Measurements from ENCODE around the gene IL18. TPM values are rescaled to one million over a fixed set of nuclear protein-coding genes. Genes with fewer than 3 reads are reported as not detected.
"Not testable (repeated sequence)": the region's sequence is repeated elsewhere in the genome, so short reads cannot be mapped to it uniquely, and the experiment has no call there.

IL18 gene
- polyA plus RNA-seq, 2 of the 4 experiments (the other 2 are of a cell fraction), result 95.5 to 119 TPM

- ATAC-seq, result no peak
- H3K9me3 ChIP-seq, result no peaks in the 10 kb centered on the region
- DNase-seq (ENCODE audit: low read depth in 1 of 2, low spot score in 1 of 2), result no peak
- H3K4me2 ChIP-seq, result no peak overlapping the region
- TF ChIP-seq ELK1 (IDR thresholded peaks at IDR 0.05; ENCODE audit: low read depth, low read length) (no peak), CHD2 (IDR thresholded peaks at IDR 0.05; ENCODE audit: low read length, partially characterized antibody) (no peak), HMGXB4 (CRISPR knock-in tag; IDR thresholded peaks at IDR 0.05; ENCODE audit: borderline replicate concordance) (no peak), CBX8 (IDR thresholded peaks at IDR 0.05) (no peak), HOXA7 (CRISPR knock-in tag; IDR thresholded peaks at IDR 0.05) (no peak), CBX2 (IDR thresholded peaks at IDR 0.05; ENCODE audit: borderline replicate concordance, low read depth) (no peak), RARB (CRISPR knock-in tag; IDR thresholded peaks at IDR 0.05) (no peak), JUNB (IDR thresholded peaks at IDR 0.05) (no peak), ZSCAN20 (CRISPR knock-in tag; IDR thresholded peaks at IDR 0.05) (no peak), CHD4 (IDR thresholded peaks at IDR 0.05; ENCODE audit: borderline replicate concordance) (no peak), REST (IDR thresholded peaks at IDR 0.05) (no peak), HES2 (IDR thresholded peaks at IDR 0.05) (no peak), PHF8 (IDR thresholded peaks at IDR 0.05; ENCODE audit: borderline replicate concordance, low read depth) (no peak)
- ChIA-PET POLR2A (interaction anchor here (1.0 kb wide), 1 partner anchor 10 kb away, joined by 3 read pairs; the partner anchor contains the start of genes SDHD and TIMM8B), CTCF (no interaction called here)
- H3K27ac ChIP-seq, result no peak overlapping the region
- no peak for FAIRE-seq
- no peak overlapping the region for H3K4me3 ChIP-seq
- no peaks in the 10 kb centered on the region for H3K4me1 ChIP-seq
Observed at GRCh38 chr11:112096194-112096593, 67.7 kb downstream of the IL18 start.

GRCh38 chr11:112095302-112095701 is 68.6 kb downstream of the IL18 start:
- H3K4me3 ChIP-seq; FAIRE-seq; H3K9me3 ChIP-seq; ATAC-seq; DNase-seq (ENCODE audit: low read depth in 1 of 2, low spot score in 1 of 2); POLR2A ChIA-PET; H3K4me2 ChIP-seq; H3K27ac ChIP-seq; H3K4me1 ChIP-seq: not testable (repeated sequence)
- CTCF ChIA-PET, result interaction anchor here (1.2 kb wide), 1 partner anchor 80 kb away, joined by 4 read pairs; the partner anchor contains the start of gene BCO2
- 89% methylated on average over 2 of the region's 2 CpGs for WGBS (ENCODE audit: missing lambda C conversion rate)

Small RNA genes lying within 50 kb of the gene (small RNA-seq; reads per million reads assigned to genes)
- 0 reads per million in 6 experiments for gene MRPS36P4

Other genes with a start within 250 kb of the IL18 start
- 0.13 and 0.19 TPM in 2 replicates for gene C11orf52, start 245.2 kb downstream of the IL18 start, polyA plus RNA-seq (2011; rRNA removed)
- gene C11orf52, start 245.2 kb downstream of the IL18 start, polyA plus RNA-seq (2017; fragmentation: RNase III; extraction: RNeasy Plus Mini Kit Qiagen cat#74134 plus additional on column Dnase treatment), result 0.08 TPM in 1 of 3 replicates, not detected in the others
- gene DIXDC1, start 226.8 kb downstream of the IL18 start, polyA plus RNA-seq (2011; rRNA removed), result 6.9 and 7.9 TPM in 2 replicates
- gene DIXDC1, start 226.8 kb downstream of the IL18 start, polyA plus RNA-seq (2017; fragmentation: RNase III; extraction: RNeasy Plus Mini Kit Qiagen cat#74134 plus additional on column Dnase treatment), result 5.5 to 7.4 TPM (median 7.1 TPM) in 3 replicates
- 33.0 and 42.8 TPM in 2 replicates for gene DLAT, start 138.7 kb downstream of the IL18 start, polyA plus RNA-seq (2011; rRNA removed)
- 32.1 to 33.3 TPM (median 32.5 TPM) in 3 replicates for gene DLAT, start 138.7 kb downstream of the IL18 start, polyA plus RNA-seq (2017; fragmentation: RNase III; extraction: RNeasy Plus Mini Kit Qiagen cat#74134 plus additional on column Dnase treatment)
- gene PIH1D2, start 90.1 kb downstream of the IL18 start, polyA plus RNA-seq (2011; rRNA removed), result 1.4 and 1.9 TPM in 2 replicates
- gene PIH1D2, start 90.1 kb downstream of the IL18 start, polyA plus RNA-seq (2017; fragmentation: RNase III; extraction: RNeasy Plus Mini Kit Qiagen cat#74134 plus additional on column Dnase treatment), result 0.98 to 1.3 TPM (median 1.2 TPM) in 3 replicates
- 14.3 and 20.1 TPM in 2 replicates for gene NKAPD1, start 89.8 kb downstream of the IL18 start, polyA plus RNA-seq (2011; rRNA removed)
- gene NKAPD1, start 89.8 kb downstream of the IL18 start, polyA plus RNA-seq (2017; fragmentation: RNase III; extraction: RNeasy Plus Mini Kit Qiagen cat#74134 plus additional on column Dnase treatment), result 13.4 to 16.9 TPM (median 16.6 TPM) in 3 replicates
- 84.5 and 126 TPM in 2 replicates for gene TIMM8B, start 77.3 kb downstream of the IL18 start, polyA plus RNA-seq (2011; rRNA removed)
- 85.3 to 94.0 TPM (median 87.6 TPM) in 3 replicates for gene TIMM8B, start 77.3 kb downstream of the IL18 start, polyA plus RNA-seq (2017; fragmentation: RNase III; extraction: RNeasy Plus Mini Kit Qiagen cat#74134 plus additional on column Dnase treatment)
- 86.3 and 122 TPM in 2 replicates for gene SDHD, start 77.2 kb downstream of the IL18 start, polyA plus RNA-seq (2011; rRNA removed)
- 91.5 to 94.5 TPM (median 94.1 TPM) in 3 replicates for gene SDHD, start 77.2 kb downstream of the IL18 start, polyA plus RNA-seq (2017; fragmentation: RNase III; extraction: RNeasy Plus Mini Kit Qiagen cat#74134 plus additional on column Dnase treatment)
- gene TEX12, start 3.3 kb upstream of the IL18 start, polyA plus RNA-seq (2011; rRNA removed), result not detected in 2 replicates
- not detected in 3 replicates for gene TEX12, start 3.3 kb upstream of the IL18 start, polyA plus RNA-seq (2017; fragmentation: RNase III; extraction: RNeasy Plus Mini Kit Qiagen cat#74134 plus additional on column Dnase treatment)
- gene BCO2, start 11.4 kb upstream of the IL18 start, polyA plus RNA-seq (2011; rRNA removed), result 1.9 and 2.1 TPM in 2 replicates
- 0.79 to 1.8 TPM (median 1.3 TPM) in 3 replicates for gene BCO2, start 11.4 kb upstream of the IL18 start, polyA plus RNA-seq (2017; fragmentation: RNase III; extraction: RNeasy Plus Mini Kit Qiagen cat#74134 plus additional on column Dnase treatment)
- gene PTS, start 62.3 kb upstream of the IL18 start, polyA plus RNA-seq (2011; rRNA removed), result 34.0 and 48.5 TPM in 2 replicates
- 33.6 to 34.4 TPM (median 33.9 TPM) in 3 replicates for gene PTS, start 62.3 kb upstream of the IL18 start, polyA plus RNA-seq (2017; fragmentation: RNase III; extraction: RNeasy Plus Mini Kit Qiagen cat#74134 plus additional on column Dnase treatment)
- not detected in 2 replicates for gene PLET1, start 96.8 kb upstream of the IL18 start, polyA plus RNA-seq (2011; rRNA removed)
- not detected in 3 replicates for gene PLET1, start 96.8 kb upstream of the IL18 start, polyA plus RNA-seq (2017; fragmentation: RNase III; extraction: RNeasy Plus Mini Kit Qiagen cat#74134 plus additional on column Dnase treatment)